Transverse colon (tissue), 4 donors: Measurements from ENCODE around the gene RPLP2.

Source experiments
- CTCF ChIP-seq, 5 experiments: fragments of 200-600 bp in 3 of 5; fragments of 450-650 bp in 2 of 5; sonication (generic) in 3 of 5; IDR thresholded peaks; 1 replicate in 2 of 5; 2 replicates in 3 of 5; pipeline ENCODE4 v1.5.1; 2016 to 2017; ENCODE audit warnings: antibody characterized with exemption in 5 of 5, inconsistent platforms in 3 of 5, mild to moderate bottlenecking in 2 of 5, moderate library complexity in 1 of 5
- EP300 ChIP-seq: sonication (generic); formaldehyde crosslinking; IDR thresholded peaks from one replicate; pipeline ENCODE4 v1.6.1; 2017; ENCODE audit warnings: antibody characterized with exemption, low read depth
- POLR2A ChIP-seq: fragments of 450-650 bp; IDR thresholded peaks from one replicate; pipeline ENCODE4 v1.6.1; 2016; ENCODE audit warnings: antibody characterized with exemption, mild to moderate bottlenecking, moderate library complexity
- POLR2AphosphoS5 ChIP-seq, 3 donors: sonication (generic); formaldehyde crosslinking; IDR thresholded peaks; one replicate each; pipeline ENCODE4 v1.6.1; 2016; ENCODE audit warnings: antibody characterized with exemption in 3 of 3

- no peak for TF ChIP-seq POLR2A
- no peak for TF ChIP-seq CTCF (IDR thresholded peaks at IDR 0.05)
- no peak for TF ChIP-seq EP300
- no peak for TF ChIP-seq POLR2AphosphoS5 (IDR thresholded peaks at IDR 0.05)
Measured at GRCh38 chr11:774873-775592, 34.7 kb upstream of the RPLP2 start.
